Neural cell (in vitro differentiated cells): ENCODE measurements around the gene KRT83. TPM values are rescaled to one million over a fixed set of nuclear protein-coding genes. Genes with fewer than 3 reads are reported as not detected.
"Not testable (repeated sequence)": the region's sequence is repeated elsewhere in the genome, so short reads cannot be mapped to it uniquely, and the experiment has no call there.

Experiments used
- H2AFZ ChIP-seq: fragments of 200-600, 300-800 bp; sonication (generic), shearing (Covaris generic); 2 replicates; pipeline ENCODE4 v1.6.0; 2014; ENCODE audit warnings: low read depth, mild to moderate bottlenecking, antibody characterized with exemption, low read length, moderate library complexity
- H3F3A ChIP-seq: fragments of 200-600 bp; shearing (Covaris generic); 2 replicates; pipeline ENCODE4 v1.6.1; 2016; ENCODE audit warnings: mild to moderate bottlenecking, moderate library complexity, mixed read lengths, antibody characterized with exemption, low read length; ENCODE audit not compliant: insufficient read depth, poor library complexity, severe bottlenecking
- H3K27ac ChIP-seq: fragments of 200-600, 300-800 bp; sonication (generic), shearing (Covaris generic); 2 replicates; pipeline ENCODE4 v1.5.1; 2014; ENCODE audit warnings: mild to moderate bottlenecking, low read length, moderate library complexity
- H3K27me3 ChIP-seq: fragments of 300-800, 200-600 bp; sonication (generic), shearing (Covaris generic); 2 replicates; pipeline ENCODE4 v1.6.0; 2014; ENCODE audit warnings: mild to moderate bottlenecking, low read depth, low read length, moderate library complexity; ENCODE audit not compliant: insufficient read depth
- H3K36me3 ChIP-seq: fragments of 300-800, 200-600 bp; sonication (generic), shearing (Covaris generic); 2 replicates; pipeline ENCODE4 v1.5.1; 2014; ENCODE audit warnings: mild to moderate bottlenecking, antibody characterized with exemption, low read length, moderate library complexity; ENCODE audit not compliant: insufficient read depth
- H3K4me2 ChIP-seq: fragments of 300-800, 200-600 bp; sonication (generic), shearing (Covaris generic); 2 replicates; pipeline ENCODE4 v1.6.0; 2014; ENCODE audit warnings: mild to moderate bottlenecking, low read length
- H3K4me3 ChIP-seq: fragments of 300-800, 200-600 bp; sonication (generic), shearing (Covaris generic); 2 replicates; pipeline ENCODE4 v1.5.1; 2014; ENCODE audit warnings: mild to moderate bottlenecking, low read length, moderate library complexity
- H3K79me2 ChIP-seq: fragments of 200-600 bp; shearing (Covaris generic); replicated peaks from 2 replicates; pipeline ENCODE4 v1.6.0; 2014; ENCODE audit warnings: mild to moderate bottlenecking, low read length, moderate library complexity; ENCODE audit not compliant: insufficient read depth
- H3K9ac ChIP-seq: fragments of 300-800, 200-600 bp; sonication (generic), shearing (Covaris generic); 2 replicates; pipeline ENCODE4 v1.6.1; 2016; ENCODE audit warnings: mild to moderate bottlenecking, low read length, mixed read lengths
- H3K9me2 ChIP-seq: fragments of 200-600 bp; shearing (Covaris generic); 2 replicates; pipeline ENCODE4 v1.6.1; 2016; ENCODE audit warnings: mild to moderate bottlenecking, low read length, mixed read lengths; ENCODE audit not compliant: insufficient read depth
- H3K9me3 ChIP-seq: fragments of 200-600, 300-800 bp; sonication (generic), shearing (Covaris generic); 2 replicates; pipeline ENCODE4 v1.6.1; 2016; ENCODE audit warnings: mild to moderate bottlenecking, mixed run types, low read length, moderate library complexity, mixed read lengths
- H4K20me1 ChIP-seq: fragments of 200-600 bp; shearing (Covaris generic); 2 replicates; pipeline ENCODE4 v1.6.1; 2016; ENCODE audit warnings: mild to moderate bottlenecking, mixed run types; ENCODE audit not compliant: insufficient read depth
- CTCF ChIP-seq: fragments of 450-650 bp; IDR thresholded peaks from 2 replicates; pipeline ENCODE4 v1.5.1; 2014; ENCODE audit warnings: antibody characterized with exemption, mild to moderate bottlenecking, moderate library complexity; ENCODE audit not compliant: poor library complexity, severe bottlenecking
- EP300 ChIP-seq: fragments of 450-650 bp; conservative IDR thresholded peaks from 2 replicates; pipeline ENCODE4 v1.6.1; 2014; ENCODE audit warnings: antibody characterized with exemption, mild to moderate bottlenecking, moderate library complexity; ENCODE audit not compliant: poor library complexity, severe bottlenecking
- EZH2 ChIP-seq: fragments of 200-600, 300-800 bp; shearing (Covaris generic), sonication (generic); IDR thresholded peaks from 2 replicates; pipeline ENCODE4 v1.6.1; 2014; ENCODE audit warnings: antibody characterized with exemption, low read length, borderline replicate concordance, mild to moderate bottlenecking; ENCODE audit not compliant: insufficient read depth, poor library complexity, severe bottlenecking
- MXI1 ChIP-seq: fragments of 450-650 bp; conservative IDR thresholded peaks from 2 replicates; pipeline ENCODE4 v1.6.1; 2014; ENCODE audit warnings: antibody characterized with exemption, mild to moderate bottlenecking; ENCODE audit not compliant: poor library complexity, severe bottlenecking
- POLR2AphosphoS5 ChIP-seq: IDR thresholded peaks from 2 replicates; pipeline ENCODE4 v1.6.1; 2012
- RAD21 ChIP-seq: fragments of 450-650 bp; conservative IDR thresholded peaks from 2 replicates; pipeline ENCODE4 v1.6.1; 2014; ENCODE audit warnings: antibody characterized with exemption, mild to moderate bottlenecking, moderate library complexity
- REST ChIP-seq: IDR thresholded peaks from 2 replicates; pipeline ENCODE4 v1.6.1; 2012; ENCODE audit warnings: borderline replicate concordance
- SMC3 ChIP-seq: fragments of 450-650 bp; conservative IDR thresholded peaks from 2 replicates; pipeline ENCODE4 v1.6.1; 2014; ENCODE audit warnings: antibody characterized with exemption, mild to moderate bottlenecking, moderate library complexity; ENCODE audit not compliant: poor library complexity
- TAF1 ChIP-seq: IDR thresholded peaks from 2 replicates; pipeline ENCODE4 v1.6.1; 2012; ENCODE audit warnings: low read depth
- polyA plus RNA-seq: library from polyadenylated mRNA; depleted of rRNA; stranded (reverse); fragments of >200 nt; gene quantifications from 2 replicates; pipeline ENCODE4 v1.2.3, GENCODE V29; 2014

The KRT83 gene
- polyA plus RNA-seq, 1 donor from 2014 or later, result not detected

GRCh38 chr12:52305921-52306705 is 15.1 kb downstream of the KRT83 start:
- H3K4me2 ChIP-seq, result no peak overlapping the region

DNA sequence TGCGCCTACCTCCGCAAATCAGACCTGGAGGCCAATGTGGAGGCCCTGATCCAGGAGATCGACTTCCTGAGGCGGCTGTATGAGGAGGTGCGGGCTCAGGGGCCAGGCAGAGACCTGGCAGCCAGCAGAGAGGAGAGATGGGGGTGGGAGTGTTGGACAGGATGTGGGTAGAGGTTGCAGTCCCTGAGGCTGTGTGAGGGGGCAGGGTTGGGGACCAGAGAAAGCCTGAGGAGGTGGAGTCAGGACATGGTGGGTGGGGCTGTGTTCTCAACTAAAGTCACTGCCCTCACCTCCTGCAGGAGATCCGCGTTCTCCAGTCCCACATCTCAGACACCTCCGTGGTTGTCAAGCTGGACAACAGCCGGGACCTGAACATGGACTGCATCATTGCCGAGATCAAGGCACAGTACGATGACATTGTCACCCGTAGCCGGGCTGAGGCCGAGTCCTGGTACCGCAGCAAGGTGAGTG is 16.2 kb downstream of the KRT83 start:
- H3F3A ChIP-seq, H4K20me1 ChIP-seq, H3K36me3 ChIP-seq, H3K79me2 ChIP-seq, H3K9me3 ChIP-seq, H3K9me2 ChIP-seq, H3K4me3 ChIP-seq, H2AFZ ChIP-seq, H3K4me2 ChIP-seq, H3K27ac ChIP-seq, H3K9ac ChIP-seq: not testable (repeated sequence)
- H3K27me3 ChIP-seq, result peaks cover 29% of the 10 kb centered on the region

More at GRCh38 chr12:52305921-52306705, 15.1 kb downstream of the KRT83 start:
- no peaks in the 10 kb centered on the region for H3F3A ChIP-seq
- H3K36me3 ChIP-seq, result no peaks in the 10 kb centered on the region
- H3K27me3 ChIP-seq, result peaks cover 32% of the 10 kb centered on the region
- H3K27ac ChIP-seq, result no peak overlapping the region
- H3K4me3 ChIP-seq, result no peak overlapping the region
- no peaks in the 10 kb centered on the region for H3K9me2 ChIP-seq
- H3K9me3 ChIP-seq, result no peaks in the 10 kb centered on the region
- no peak overlapping the region for H2AFZ ChIP-seq
- no peak overlapping the region for H3K9ac ChIP-seq
- no peak for TF ChIP-seq MXI1
- no peak for TF ChIP-seq POLR2AphosphoS5
- no peak for TF ChIP-seq EP300
- TF ChIP-seq SMC3, result no peak
- no peak for TF ChIP-seq TAF1
- TF ChIP-seq CTCF, result no peak
- no peak for TF ChIP-seq RAD21
- TF ChIP-seq REST, result no peak
- TF ChIP-seq EZH2, result no peak
- H4K20me1 ChIP-seq, result no peaks in the 10 kb centered on the region
- no peaks in the 10 kb centered on the region for H3K79me2 ChIP-seq

DNA sequence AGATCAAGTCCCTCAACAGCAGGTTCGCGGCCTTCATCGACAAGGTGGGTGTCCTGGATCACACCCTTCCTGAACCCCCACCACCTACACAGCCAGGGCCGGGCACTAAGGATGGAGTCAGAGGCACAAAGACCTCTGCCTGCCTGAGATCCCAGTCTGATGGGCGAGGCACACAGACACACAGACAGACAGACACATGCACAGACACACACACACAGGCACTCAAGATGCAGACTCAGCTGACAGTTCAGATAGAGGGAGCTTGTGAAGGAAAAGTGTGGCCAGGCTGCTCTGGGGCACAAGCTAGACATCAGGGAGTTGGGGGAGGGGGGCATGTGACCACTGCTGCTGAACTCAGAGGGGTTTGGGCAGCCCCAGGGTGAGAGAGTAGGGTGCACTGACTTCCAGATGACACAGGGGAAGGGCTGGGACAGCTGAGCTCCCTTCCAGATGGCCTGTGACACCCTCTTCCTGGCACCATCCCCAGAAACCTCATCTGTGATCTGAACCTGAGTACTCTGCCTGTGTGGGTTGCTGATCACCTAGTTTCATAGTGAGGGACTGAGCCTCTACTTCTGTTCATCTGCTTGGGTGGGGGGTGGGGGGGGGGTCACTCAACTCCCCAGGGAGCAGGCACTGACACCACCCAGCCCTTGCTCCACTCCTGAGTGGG is 18.8 kb downstream of the KRT83 start:
- not testable (repeated sequence) for H3K9me2 ChIP-seq, H3K79me2 ChIP-seq

GRCh38 chr12:52301721-52302120 is 19.5 kb downstream of the KRT83 start:
- not testable (repeated sequence) for H3F3A ChIP-seq, H3K4me2 ChIP-seq, H3K79me2 ChIP-seq, H3K36me3 ChIP-seq, H3K9ac ChIP-seq, H4K20me1 ChIP-seq, H3K4me3 ChIP-seq, H3K9me2 ChIP-seq, H3K9me3 ChIP-seq, H2AFZ ChIP-seq, H3K27me3 ChIP-seq, H3K27ac ChIP-seq

More for the DNA sequence above, 18.8 kb downstream of the KRT83 start:
- H3K27me3 ChIP-seq, H3K4me3 ChIP-seq, H4K20me1 ChIP-seq, H3K9me3 ChIP-seq, H3K4me2 ChIP-seq, H3K36me3 ChIP-seq, H3K9ac ChIP-seq, H3F3A ChIP-seq, H3K27ac ChIP-seq, H2AFZ ChIP-seq: not testable (repeated sequence)
